ENCODE measurements around the gene SCO1. TPM values are rescaled to one million over a fixed set of nuclear protein-coding genes. Genes with fewer than 3 reads are reported as not detected.

The SCO1 gene
- total RNA-seq, 1 experiment from 2014 or later: 60.3 TPM

- H3K4me1 ChIP-seq (ENCODE audit: insufficient read depth, low read length): no peaks in the 10 kb centered on the region
- H3K27ac ChIP-seq (ENCODE audit: insufficient read length, low read depth, low read length): no peak overlapping the region
- H3K14ac ChIP-seq (ENCODE audit: insufficient read depth, low read length): no peak overlapping the region
- Mint-ChIP-seq H3K27ac (no peak overlapping the region), H3K9me3 (no peaks in the 10 kb centered on the region), H3K36me3 (ENCODE audit: insufficient read depth in 1 of 3, low read depth in 3 of 3) (peaks cover 35 to 88% (median 84%) of the 10 kb centered on the region in 3 experiments), H3K4me1 (no peaks in the 10 kb centered on the region), H3K4me3 (no peak overlapping the region), H3K27me3 (ENCODE audit: low read depth) (no peaks in the 10 kb centered on the region)
- no peak overlapping the region for H3K23ac ChIP-seq (ENCODE audit: insufficient read length, low read depth, low read length)
- no peak overlapping the region for H2AFZ ChIP-seq (ENCODE audit: low read length)
- no peaks in the 10 kb centered on the region for H3K27me3 ChIP-seq (ENCODE audit: insufficient read depth, low read length)
- H2BK5ac ChIP-seq (ENCODE audit: insufficient read length, low read length): no peak overlapping the region
- no peaks in the 10 kb centered on the region for H3K23me2 ChIP-seq (ENCODE audit: insufficient read length, low read depth, low read length, poor library complexity, severe bottlenecking)
- no peaks in the 10 kb centered on the region for H3K9me3 ChIP-seq (ENCODE audit: control insufficient read depth, low read depth, low read length)
- no peak overlapping the region for H3K18ac ChIP-seq (ENCODE audit: insufficient read length, low read depth, low read length)
- H4K20me1 ChIP-seq (ENCODE audit: control insufficient read depth, insufficient read depth, insufficient read length): no peaks in the 10 kb centered on the region
- no peak overlapping the region for H2BK120ac ChIP-seq (ENCODE audit: low read depth, low read length, poor library complexity, severe bottlenecking)
- H4K8ac ChIP-seq (replicated peaks; ENCODE audit: insufficient read length, low read depth, low read length): no peak overlapping the region
- no peak overlapping the region for H2AK5ac ChIP-seq (ENCODE audit: insufficient read length, low read length)
- H3K79me1 ChIP-seq (ENCODE audit: insufficient read depth, low read depth, low read length, poor library complexity, severe bottlenecking): no peaks in the 10 kb centered on the region
- peak; percentile 71 for TF ChIP-seq CTCF (conservative IDR thresholded peaks at IDR 0.05)
- no peaks in the 10 kb centered on the region for H3K79me2 ChIP-seq (ENCODE audit: insufficient read depth, low read length)
- H4K5ac ChIP-seq (ENCODE audit: insufficient read length, low read depth, low read length): no peak overlapping the region
- no peak overlapping the region for H4K91ac ChIP-seq (ENCODE audit: insufficient read length, low read depth, low read length)
- no peak overlapping the region for H2BK15ac ChIP-seq (ENCODE audit: low read depth, low read length)
- H3K9ac ChIP-seq (ENCODE audit: extremely low read depth, insufficient read length, low read length): no peak overlapping the region
- no peak overlapping the region for H3K4me2 ChIP-seq (ENCODE audit: insufficient read depth, insufficient read length, low read length)
- no peak overlapping the region for H2BK12ac ChIP-seq (ENCODE audit: insufficient read length, low read depth, low read length)
- WGBS (ENCODE audit: extremely low coverage, insufficient read length, low lambda C conversion rate): no CpG with 5 or more reads among the region's 2 CpGs
- no peak overlapping the region for H2BK20ac ChIP-seq (ENCODE audit: low read depth, low read length, poor library complexity, severe bottlenecking)
- no peak overlapping the region for H3K56ac ChIP-seq (ENCODE audit: insufficient read length, low read depth, low read length)
- H3T11ph ChIP-seq (ENCODE audit: low read length): no peak overlapping the region
- no peak for DNase-seq
- H3K4ac ChIP-seq (ENCODE audit: low read depth, low read length): no peak overlapping the region
Observed at GRCh38 chr17:10683853-10684252, 13.5 kb downstream of the SCO1 start.
